ENCODE data around the gene ATP6V1A.

ATP6V1A gene

DNA sequence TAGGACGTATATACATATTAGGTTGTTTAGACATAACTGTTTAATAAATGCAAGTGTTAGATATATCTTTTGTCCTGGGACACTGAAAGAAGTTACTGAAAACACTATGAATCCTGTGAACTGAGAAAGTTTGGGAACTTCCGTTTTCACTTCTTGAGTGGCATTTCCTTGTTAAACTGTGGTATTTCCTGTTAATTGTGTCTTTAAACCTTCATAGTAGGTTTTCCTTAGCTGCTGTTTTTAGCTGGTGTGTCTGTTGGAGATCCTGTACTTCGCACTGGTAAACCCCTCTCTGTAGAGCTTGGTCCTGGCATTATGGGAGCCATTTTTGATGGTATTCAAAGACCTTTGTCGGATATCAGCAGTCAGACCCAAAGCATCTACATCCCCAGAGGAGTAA is 37.1 kb downstream of the ATP6V1A start:
- Histone ChIP-seq H3K27me3 (replicated peaks; ENCODE audit: control insufficient read depth, insufficient read depth, low read length) (no peaks in the 10 kb centered on the region), H3K36me3 (ENCODE audit: control insufficient read depth, insufficient read depth, low read length) (no peaks in the 10 kb centered on the region; the same call in none of the 2 replicates), H3K4me3 (replicated peaks; ENCODE audit: low read depth, low read length) (no peak overlapping the region)
- TF ChIP-seq, protein P1, sequence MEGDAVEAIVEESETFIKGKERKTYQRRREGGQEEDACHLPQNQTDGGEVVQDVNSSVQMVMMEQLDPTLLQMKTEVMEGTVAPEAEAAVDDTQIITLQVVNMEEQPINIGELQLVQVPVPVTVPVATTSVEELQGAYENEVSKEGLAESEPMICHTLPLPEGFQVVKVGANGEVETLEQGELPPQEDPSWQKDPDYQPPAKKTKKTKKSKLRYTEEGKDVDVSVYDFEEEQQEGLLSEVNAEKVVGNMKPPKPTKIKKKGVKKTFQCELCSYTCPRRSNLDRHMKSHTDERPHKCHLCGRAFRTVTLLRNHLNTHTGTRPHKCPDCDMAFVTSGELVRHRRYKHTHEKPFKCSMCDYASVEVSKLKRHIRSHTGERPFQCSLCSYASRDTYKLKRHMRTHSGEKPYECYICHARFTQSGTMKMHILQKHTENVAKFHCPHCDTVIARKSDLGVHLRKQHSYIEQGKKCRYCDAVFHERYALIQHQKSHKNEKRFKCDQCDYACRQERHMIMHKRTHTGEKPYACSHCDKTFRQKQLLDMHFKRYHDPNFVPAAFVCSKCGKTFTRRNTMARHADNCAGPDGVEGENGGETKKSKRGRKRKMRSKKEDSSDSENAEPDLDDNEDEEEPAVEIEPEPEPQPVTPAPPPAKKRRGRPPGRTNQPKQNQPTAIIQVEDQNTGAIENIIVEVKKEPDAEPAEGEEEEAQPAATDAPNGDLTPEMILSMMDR (IDR thresholded peaks at IDR 0.05; ENCODE audit: insufficient read depth, low read length, poor library complexity, severe bottlenecking), result no peak
- no peak for DNase-seq (ENCODE audit: extremely low read depth, insufficient read length)

DNA sequence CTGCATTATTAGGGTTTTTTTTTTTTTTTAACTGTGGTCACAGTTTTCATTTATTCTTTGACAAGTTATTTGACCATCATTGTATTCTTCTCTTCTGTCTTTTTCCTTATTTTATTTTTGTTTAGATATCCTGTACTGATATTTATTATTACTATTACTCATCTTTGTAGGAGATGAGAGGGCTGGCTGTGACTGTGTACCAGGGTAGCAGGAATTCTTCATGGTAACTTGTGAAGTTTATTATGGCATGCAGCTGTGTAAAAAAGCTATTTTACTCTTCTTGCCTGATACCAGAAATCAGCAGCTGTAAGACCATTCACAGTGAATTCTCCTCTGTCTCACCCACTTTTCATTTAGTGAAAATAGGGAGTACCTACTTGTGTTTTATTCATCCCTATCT is 44.5 kb downstream of the ATP6V1A start:
- H3K36me3 ChIP-seq (ENCODE audit: control insufficient read depth, insufficient read depth, low read length), result no peaks in the 10 kb centered on the region; the same call in 1 of the 2 replicates
- TF ChIP-seq, protein P1 (IDR thresholded peaks at IDR 0.05; ENCODE audit: insufficient read depth, low read length, poor library complexity, severe bottlenecking), result no peak
- DNase-seq (ENCODE audit: extremely low read depth, insufficient read length), result no peak
- H3K27me3 ChIP-seq (replicated peaks; ENCODE audit: control insufficient read depth, insufficient read depth, low read length), result no peaks in the 10 kb centered on the region
- no peak overlapping the region for H3K4me3 ChIP-seq (replicated peaks; ENCODE audit: low read depth, low read length)

DNA sequence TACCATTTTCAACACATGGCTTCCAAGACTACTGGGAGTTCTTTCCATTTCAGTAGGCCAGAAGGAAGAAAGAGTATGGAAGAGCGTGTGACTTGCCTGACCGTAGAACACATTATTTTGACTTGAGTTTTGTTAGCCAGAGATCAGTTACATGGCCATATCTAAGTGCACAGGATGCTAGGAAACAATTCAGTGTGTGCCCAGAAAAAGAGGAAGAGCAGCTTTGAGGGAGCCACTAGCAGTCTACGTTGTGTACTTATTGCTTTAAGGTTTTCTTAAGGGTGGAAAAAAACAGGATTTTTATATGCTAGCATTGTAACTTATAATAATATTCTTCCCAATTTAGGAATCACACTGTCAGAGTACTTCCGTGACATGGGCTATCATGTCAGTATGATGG is 47.7 kb downstream of the ATP6V1A start:
- no peak for DNase-seq (ENCODE audit: extremely low read depth, insufficient read length)
- H3K36me3 ChIP-seq (ENCODE audit: control insufficient read depth, insufficient read depth, low read length), result no peaks in the 10 kb centered on the region

DNA sequence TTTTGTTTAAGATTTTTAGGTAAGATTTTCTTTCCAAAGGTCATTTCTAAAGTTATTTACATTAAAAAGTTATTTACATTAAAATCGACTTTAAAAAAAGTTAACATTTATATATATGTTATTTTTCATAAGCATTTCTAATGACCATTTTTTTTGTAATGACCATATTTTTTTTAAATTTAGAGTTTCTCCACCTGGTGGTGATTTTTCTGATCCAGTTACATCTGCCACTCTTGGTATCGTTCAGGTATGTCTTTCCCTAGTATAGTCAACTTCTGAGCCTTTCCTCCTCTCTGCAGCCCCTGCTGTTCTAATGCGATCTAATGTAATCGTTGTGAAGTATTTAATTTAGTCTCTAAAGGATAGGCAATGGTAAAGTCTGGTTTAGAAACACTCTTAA is 48.9 kb downstream of the ATP6V1A start:
- TF ChIP-seq, protein P1 (IDR thresholded peaks at IDR 0.05; ENCODE audit: insufficient read depth, low read length, poor library complexity, severe bottlenecking), result no peak
- DNase-seq (ENCODE audit: extremely low read depth, insufficient read length), result no peak
- no peaks in the 10 kb centered on the region for H3K27me3 ChIP-seq (replicated peaks; ENCODE audit: control insufficient read depth, insufficient read depth, low read length)
- no peak overlapping the region for H3K4me3 ChIP-seq (replicated peaks; ENCODE audit: low read depth, low read length)
- no peaks in the 10 kb centered on the region; the same call in 1 of the 2 replicates for H3K36me3 ChIP-seq (ENCODE audit: control insufficient read depth, insufficient read depth, low read length)

More for the DNA sequence above, 47.7 kb downstream of the ATP6V1A start:
- Histone ChIP-seq H3K27me3 (replicated peaks; ENCODE audit: control insufficient read depth, insufficient read depth, low read length) (no peaks in the 10 kb centered on the region), H3K4me3 (replicated peaks; ENCODE audit: low read depth, low read length) (no peak overlapping the region)
- TF ChIP-seq, protein P1 (IDR thresholded peaks at IDR 0.05; ENCODE audit: insufficient read depth, low read length, poor library complexity, severe bottlenecking), result no peak

DNA sequence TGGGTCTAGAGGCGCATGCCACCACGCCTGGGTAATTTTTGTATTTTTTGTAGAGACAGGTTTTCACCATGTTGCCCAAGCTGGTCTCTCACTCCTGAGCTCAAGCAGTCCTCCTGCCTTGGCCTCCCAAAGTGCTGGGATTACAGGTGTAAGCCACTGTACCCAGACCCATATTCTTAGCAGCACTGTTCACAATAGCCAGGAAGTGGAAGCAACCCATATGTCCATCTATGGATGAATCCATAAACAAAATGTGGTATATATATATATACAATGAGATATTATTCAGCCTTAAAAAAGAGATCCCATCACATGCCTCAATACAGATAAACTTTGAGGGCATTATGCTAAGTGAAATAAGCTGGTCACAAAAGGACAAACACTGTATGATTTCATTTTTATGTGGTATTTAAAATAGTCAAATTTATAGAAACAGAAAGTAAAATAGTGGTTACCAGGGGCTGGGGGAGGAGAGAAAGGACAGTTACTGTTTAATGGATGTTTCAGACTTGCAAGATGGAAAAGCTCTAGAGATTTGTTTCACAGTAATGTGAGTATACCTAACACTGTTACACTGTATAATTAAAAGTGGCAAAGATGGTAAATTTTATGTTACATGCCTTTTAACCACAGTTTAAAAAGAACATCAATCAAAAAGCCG is 56.1 kb downstream of the ATP6V1A start:
- no peak overlapping the region for H3K4me3 ChIP-seq (replicated peaks; ENCODE audit: low read depth, low read length)
- H3K27me3 ChIP-seq (replicated peaks; ENCODE audit: control insufficient read depth, insufficient read depth, low read length), result no peaks in the 10 kb centered on the region
- DNase-seq (ENCODE audit: extremely low read depth, insufficient read length), result no peak
- peaks cover 3% of the 10 kb centered on the region for H3K36me3 ChIP-seq (ENCODE audit: control insufficient read depth, insufficient read depth, low read length)
- TF ChIP-seq, protein P1 (IDR thresholded peaks at IDR 0.05; ENCODE audit: insufficient read depth, low read length, poor library complexity, severe bottlenecking), result no peak

DNA sequence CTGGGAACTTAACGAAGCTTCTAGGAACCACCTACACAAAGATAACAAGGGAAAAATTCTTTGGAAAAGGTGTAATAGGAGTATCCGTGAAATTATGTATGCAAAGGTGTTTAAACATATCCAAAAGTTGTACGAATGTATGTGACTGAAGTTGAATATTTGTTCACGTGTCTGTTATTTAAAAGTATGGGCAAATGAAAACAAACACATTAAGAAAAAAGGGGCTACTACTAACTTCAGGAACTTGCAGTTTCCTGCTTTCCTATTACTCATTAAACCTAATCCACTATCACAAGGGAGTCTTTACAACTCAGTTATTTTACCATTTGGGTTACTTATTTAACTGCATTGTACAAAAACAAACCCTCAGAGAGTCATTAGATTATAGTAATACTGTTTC is 57.8 kb downstream of the ATP6V1A start:
- Histone ChIP-seq H3K27me3 (replicated peaks; ENCODE audit: control insufficient read depth, insufficient read depth, low read length) (no peaks in the 10 kb centered on the region), H3K36me3 (ENCODE audit: control insufficient read depth, insufficient read depth, low read length) (peaks cover 3% of the 10 kb centered on the region), H3K4me3 (replicated peaks; ENCODE audit: low read depth, low read length) (no peak overlapping the region)
- TF ChIP-seq, protein P1 (IDR thresholded peaks at IDR 0.05; ENCODE audit: insufficient read depth, low read length, poor library complexity, severe bottlenecking), result no peak
- DNase-seq (ENCODE audit: extremely low read depth, insufficient read length), result no peak
